GM19452 (cell line): ENCODE data around the gene PAK4.

Experiments
- ATAC-seq: cut with Tn5 transposase; IDR thresholded peaks from one replicate; pipeline ENCODE4 v1.9.1; 2021; ENCODE audit not compliant: unreplicated experiment

PAK4 gene

GRCh38 chr19:39162441-39163043, 37.0 kb downstream of the PAK4 start:
- ATAC-seq, result no peak

- ATAC-seq, result no peak
These were observed 38.0 kb downstream of the PAK4 start for GRCh38 chr19:39163621-39164020.

- no peak for ATAC-seq
These were observed 38.7 kb downstream of the PAK4 start for GRCh38 chr19:39164289-39164688.

DNA sequence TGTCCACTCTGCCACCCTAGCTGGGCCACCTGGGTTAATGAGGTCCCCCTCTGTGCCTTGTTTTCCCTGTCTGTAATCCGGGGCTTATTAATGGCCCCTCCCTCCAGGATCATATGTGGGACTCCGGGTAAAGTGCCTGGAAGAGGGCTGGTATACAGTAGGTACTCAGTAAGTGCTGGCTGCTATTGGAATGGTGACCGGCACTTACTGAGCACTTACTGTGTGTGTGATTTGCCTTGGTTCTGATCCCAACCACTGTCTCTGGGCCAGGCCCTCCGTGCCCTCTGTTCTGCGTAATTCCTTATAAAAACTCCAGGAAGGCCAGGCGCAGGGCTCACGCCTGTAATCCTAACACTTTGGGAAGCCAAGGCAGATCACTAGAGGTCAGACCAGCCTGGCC, 40.3 kb downstream of the PAK4 start:
- no peak for ATAC-seq

GRCh38 chr19:39166571-39167391, 41.2 kb downstream of the PAK4 start:
- no peak for ATAC-seq

GRCh38 chr19:39167461-39168257, 42.1 kb downstream of the PAK4 start:
- no peak for ATAC-seq

- no peak for ATAC-seq
These were observed 42.9 kb downstream of the PAK4 start for GRCh38 chr19:39168258-39169142.

DNA sequence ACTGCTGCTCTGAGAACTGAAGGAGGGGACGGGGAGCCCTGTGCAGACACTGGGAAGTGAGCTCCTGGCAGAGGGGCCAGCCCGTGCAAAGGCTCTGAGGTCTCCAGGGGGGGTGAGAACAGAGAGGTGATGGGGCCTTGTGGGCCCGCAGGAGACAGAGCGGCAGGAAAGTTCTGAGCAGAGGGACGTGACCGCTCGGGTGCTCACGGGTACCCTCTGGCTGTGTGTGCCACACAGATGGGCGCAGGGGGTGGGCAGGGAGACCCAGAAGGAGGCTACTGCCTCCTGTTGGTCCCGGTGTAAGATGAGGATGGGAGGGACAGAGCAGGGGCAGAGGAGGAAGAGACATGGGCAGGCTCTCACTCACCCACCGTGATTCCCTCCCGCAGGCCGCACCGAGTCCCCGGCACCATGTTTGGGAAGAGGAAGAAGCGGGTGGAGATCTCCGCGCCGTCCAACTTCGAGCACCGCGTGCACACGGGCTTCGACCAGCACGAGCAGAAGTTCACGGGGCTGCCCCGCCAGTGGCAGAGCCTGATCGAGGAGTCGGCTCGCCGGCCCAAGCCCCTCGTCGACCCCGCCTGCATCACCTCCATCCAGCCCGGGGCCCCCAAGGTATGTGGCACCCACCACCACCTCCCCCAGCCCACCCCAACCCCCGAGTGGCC, 43.7 kb downstream of the PAK4 start:
- no peak for ATAC-seq

DNA sequence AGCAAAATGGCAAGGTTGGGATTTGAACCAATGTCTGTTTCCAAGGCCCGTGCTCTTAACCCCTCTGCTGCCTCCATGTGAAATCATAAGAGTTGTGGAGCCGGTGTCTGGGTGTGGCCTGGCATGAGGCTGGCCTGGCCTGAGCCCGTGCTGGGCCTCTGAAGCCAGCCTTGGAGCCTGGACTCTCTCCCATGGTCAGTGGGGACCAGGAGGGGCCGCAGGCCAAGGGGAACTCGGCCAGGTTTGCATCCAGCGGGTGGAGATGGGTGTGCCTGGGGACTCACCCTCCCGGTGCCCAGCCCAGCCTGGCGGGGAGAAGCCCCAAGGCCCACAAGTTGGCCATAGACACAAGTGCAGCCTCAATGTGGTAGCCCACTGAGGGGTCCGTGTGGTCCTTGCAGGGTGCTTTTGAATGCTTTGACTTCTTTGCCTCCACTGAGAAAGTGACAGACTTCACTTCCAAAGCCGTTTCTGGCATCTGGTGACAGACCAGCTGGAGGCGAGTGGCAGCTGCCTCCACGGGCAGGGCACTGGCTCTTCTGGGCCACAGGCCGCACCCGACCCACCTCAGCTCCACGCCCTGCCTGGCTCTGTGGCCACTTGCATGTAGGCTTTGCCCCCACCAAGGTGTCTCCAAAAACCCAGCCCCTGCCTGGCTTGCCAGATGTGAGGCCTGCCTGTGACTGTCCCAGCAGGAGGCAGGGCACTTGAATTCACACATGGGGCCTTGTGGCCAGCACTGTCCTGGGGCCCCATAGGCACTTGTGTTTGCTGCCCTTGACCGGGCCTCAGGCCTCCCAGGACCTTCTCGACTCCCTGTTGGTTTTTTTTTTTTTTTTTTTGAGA, 45.0 kb downstream of the PAK4 start:
- ATAC-seq, result no peak

- ATAC-seq, result no peak
These were observed 46.2 kb downstream of the PAK4 start for GRCh38 chr19:39171479-39172465.

GRCh38 chr19:39172700-39173501, 47.3 kb downstream of the PAK4 start:
- no peak for ATAC-seq

- ATAC-seq, result no peak
These were observed 48.0 kb downstream of the PAK4 start for GRCh38 chr19:39173502-39173991.

DNA sequence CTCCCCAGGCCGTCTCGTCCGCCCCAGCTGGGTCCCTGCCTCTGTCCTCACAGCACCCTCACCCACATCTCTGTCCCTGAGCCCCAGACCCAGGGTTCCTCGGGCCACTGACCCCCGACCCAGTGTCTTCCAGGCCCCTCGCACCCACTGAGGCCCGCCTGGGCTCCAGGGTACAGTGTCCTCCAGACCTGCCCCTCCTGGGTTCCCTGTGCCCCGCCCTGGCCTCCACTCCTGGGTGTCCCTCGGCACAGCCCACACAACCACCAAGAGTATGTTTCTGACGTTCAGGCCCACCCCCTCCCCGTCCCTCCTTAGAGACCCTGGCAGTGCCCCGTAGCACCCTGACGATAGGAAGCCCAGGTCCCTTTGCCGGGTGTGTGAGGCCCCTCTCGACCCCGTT, 48.6 kb downstream of the PAK4 start:
- no peak for ATAC-seq

- ATAC-seq, result no peak
These were observed 49.3 kb downstream of the PAK4 start for GRCh38 chr19:39174558-39175544.

GRCh38 chr19:39175564-39175963, 50.0 kb downstream of the PAK4 start:
- ATAC-seq, result no peak

- no peak for ATAC-seq
These were observed 51.6 kb downstream of the PAK4 start for GRCh38 chr19:39177110-39177699.
